ENCODE measurements around the gene PTPRO. TPM values are rescaled to one million over a fixed set of nuclear protein-coding genes. Genes with fewer than 3 reads are reported as not detected.

The PTPRO gene
- polyA plus RNA-seq, 1 of the 3 experiments (the other 2 are of a cell fraction) = 1.4 TPM

DNA sequence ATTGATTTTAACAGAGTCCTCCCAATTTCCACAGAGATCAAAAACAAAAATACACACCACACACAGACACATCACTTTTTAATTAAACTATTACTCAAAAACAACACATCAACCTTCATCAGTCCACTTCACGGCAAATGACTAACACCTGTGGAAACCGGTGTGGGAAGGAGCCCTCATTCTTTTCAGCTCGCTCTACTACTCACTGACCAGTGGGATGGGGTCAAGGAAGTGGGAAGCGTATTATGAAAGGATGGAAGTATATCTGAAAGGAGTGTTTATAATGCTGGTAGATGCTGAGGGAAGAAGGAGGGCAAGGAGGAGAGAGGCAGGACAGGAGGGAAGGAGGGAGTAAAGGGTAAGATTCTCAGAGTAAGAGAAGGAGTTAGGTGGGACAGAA lies 310.4 kb downstream of the PTPRO start:
- Histone ChIP-seq H2AFZ (ENCODE audit: low read depth) (no peak overlapping the region), H3K79me2 (ENCODE audit: insufficient read depth) (no peaks in the 10 kb centered on the region), H3K27me3 (ENCODE audit: insufficient read depth) (no peaks in the 10 kb centered on the region), H3K9ac (no peak overlapping the region), H3F3A (replicated peaks; ENCODE audit: insufficient read depth) (peaks cover 72% of the 10 kb centered on the region), H4K20me1 (ENCODE audit: insufficient read depth) (no peaks in the 10 kb centered on the region), H3K4me1 (ENCODE audit: control insufficient read depth in 1 of 2, insufficient read depth in 2 of 2, low read depth in 1 of 2, low read length in 1 of 2) (peaks cover 7 to 65% of the 10 kb centered on the region in 2 experiments), H3K27ac (ENCODE audit: low read depth in 2 of 2, low read length in 1 of 2) (peak overlapping the region in 1 of 2 experiments; percentile 100; a peak in 2 of 4 replicates), H3K36me3 (replicated peaks in 1 of 2; ENCODE audit: control insufficient read depth in 1 of 2, insufficient read depth in 2 of 2, low read length in 1 of 2) (no peaks in the 10 kb centered on the region), H3K4me3 (ENCODE audit: low read depth in 2 of 2, low read length in 1 of 2) (no peak overlapping the region), H3K9me2 (no peaks in the 10 kb centered on the region), H3K4me2 (no peak overlapping the region), H3K9me3 (no peaks in the 10 kb centered on the region)
- 86% methylated on average over 4 of the region's 4 CpGs for WGBS (ENCODE audit: low lambda C conversion rate)
- CTCF ChIA-PET = no interaction called here
- POLR2A ChIA-PET = no interaction called here
- TF ChIP-seq, protein P1, sequence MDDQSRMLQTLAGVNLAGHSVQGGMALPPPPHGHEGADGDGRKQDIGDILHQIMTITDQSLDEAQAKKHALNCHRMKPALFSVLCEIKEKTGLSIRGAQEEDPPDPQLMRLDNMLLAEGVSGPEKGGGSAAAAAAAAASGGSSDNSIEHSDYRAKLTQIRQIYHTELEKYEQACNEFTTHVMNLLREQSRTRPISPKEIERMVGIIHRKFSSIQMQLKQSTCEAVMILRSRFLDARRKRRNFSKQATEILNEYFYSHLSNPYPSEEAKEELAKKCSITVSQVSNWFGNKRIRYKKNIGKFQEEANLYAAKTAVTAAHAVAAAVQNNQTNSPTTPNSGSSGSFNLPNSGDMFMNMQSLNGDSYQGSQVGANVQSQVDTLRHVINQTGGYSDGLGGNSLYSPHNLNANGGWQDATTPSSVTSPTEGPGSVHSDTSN (IDR thresholded peaks at IDR 0.05) = no peak
- TF ChIP-seq NFIC (IDR thresholded peaks at IDR 0.05; ENCODE audit: borderline replicate concordance) = no peak
- no peak for TF ChIP-seq GATA2 (CRISPR knock-in tag; IDR thresholded peaks at IDR 0.05)
- TF ChIP-seq, protein P2, sequence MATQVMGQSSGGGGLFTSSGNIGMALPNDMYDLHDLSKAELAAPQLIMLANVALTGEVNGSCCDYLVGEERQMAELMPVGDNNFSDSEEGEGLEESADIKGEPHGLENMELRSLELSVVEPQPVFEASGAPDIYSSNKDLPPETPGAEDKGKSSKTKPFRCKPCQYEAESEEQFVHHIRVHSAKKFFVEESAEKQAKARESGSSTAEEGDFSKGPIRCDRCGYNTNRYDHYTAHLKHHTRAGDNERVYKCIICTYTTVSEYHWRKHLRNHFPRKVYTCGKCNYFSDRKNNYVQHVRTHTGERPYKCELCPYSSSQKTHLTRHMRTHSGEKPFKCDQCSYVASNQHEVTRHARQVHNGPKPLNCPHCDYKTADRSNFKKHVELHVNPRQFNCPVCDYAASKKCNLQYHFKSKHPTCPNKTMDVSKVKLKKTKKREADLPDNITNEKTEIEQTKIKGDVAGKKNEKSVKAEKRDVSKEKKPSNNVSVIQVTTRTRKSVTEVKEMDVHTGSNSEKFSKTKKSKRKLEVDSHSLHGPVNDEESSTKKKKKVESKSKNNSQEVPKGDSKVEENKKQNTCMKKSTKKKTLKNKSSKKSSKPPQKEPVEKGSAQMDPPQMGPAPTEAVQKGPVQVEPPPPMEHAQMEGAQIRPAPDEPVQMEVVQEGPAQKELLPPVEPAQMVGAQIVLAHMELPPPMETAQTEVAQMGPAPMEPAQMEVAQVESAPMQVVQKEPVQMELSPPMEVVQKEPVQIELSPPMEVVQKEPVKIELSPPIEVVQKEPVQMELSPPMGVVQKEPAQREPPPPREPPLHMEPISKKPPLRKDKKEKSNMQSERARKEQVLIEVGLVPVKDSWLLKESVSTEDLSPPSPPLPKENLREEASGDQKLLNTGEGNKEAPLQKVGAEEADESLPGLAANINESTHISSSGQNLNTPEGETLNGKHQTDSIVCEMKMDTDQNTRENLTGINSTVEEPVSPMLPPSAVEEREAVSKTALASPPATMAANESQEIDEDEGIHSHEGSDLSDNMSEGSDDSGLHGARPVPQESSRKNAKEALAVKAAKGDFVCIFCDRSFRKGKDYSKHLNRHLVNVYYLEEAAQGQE (IDR thresholded peaks at IDR 0.05; ENCODE audit: low read depth, low read length) = no peak
- no peak for TF ChIP-seq TCF12 (IDR thresholded peaks at IDR 0.05)
- TF ChIP-seq RFX5 (IDR thresholded peaks at IDR 0.05; ENCODE audit: low read length) = no peak
- no peak for TF ChIP-seq MEF2A (IDR thresholded peaks at IDR 0.05; ENCODE audit: borderline replicate concordance, low read depth)
- no peak for TF ChIP-seq TAF1 (IDR thresholded peaks at IDR 0.05; ENCODE audit: borderline replicate concordance, low read depth, low read length)
- TF ChIP-seq, protein P3, sequence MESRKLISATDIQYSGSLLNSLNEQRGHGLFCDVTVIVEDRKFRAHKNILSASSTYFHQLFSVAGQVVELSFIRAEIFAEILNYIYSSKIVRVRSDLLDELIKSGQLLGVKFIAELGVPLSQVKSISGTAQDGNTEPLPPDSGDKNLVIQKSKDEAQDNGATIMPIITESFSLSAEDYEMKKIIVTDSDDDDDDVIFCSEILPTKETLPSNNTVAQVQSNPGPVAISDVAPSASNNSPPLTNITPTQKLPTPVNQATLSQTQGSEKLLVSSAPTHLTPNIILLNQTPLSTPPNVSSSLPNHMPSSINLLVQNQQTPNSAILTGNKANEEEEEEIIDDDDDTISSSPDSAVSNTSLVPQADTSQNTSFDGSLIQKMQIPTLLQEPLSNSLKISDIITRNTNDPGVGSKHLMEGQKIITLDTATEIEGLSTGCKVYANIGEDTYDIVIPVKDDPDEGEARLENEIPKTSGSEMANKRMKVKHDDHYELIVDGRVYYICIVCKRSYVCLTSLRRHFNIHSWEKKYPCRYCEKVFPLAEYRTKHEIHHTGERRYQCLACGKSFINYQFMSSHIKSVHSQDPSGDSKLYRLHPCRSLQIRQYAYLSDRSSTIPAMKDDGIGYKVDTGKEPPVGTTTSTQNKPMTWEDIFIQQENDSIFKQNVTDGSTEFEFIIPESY (IDR thresholded peaks at IDR 0.05; ENCODE audit: borderline replicate concordance, low read depth) = no peak
- TF ChIP-seq, protein P4, sequence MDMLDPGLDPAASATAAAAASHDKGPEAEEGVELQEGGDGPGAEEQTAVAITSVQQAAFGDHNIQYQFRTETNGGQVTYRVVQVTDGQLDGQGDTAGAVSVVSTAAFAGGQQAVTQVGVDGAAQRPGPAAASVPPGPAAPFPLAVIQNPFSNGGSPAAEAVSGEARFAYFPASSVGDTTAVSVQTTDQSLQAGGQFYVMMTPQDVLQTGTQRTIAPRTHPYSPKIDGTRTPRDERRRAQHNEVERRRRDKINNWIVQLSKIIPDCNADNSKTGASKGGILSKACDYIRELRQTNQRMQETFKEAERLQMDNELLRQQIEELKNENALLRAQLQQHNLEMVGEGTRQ (IDR thresholded peaks at IDR 0.05; ENCODE audit: borderline replicate concordance, low read depth, low read length) = no peak
- TF ChIP-seq EZH2phosphoT487 (IDR thresholded peaks at IDR 0.05; ENCODE audit: borderline replicate concordance, low read depth) = no peak
- TF ChIP-seq SIN3A (IDR thresholded peaks at IDR 0.05; ENCODE audit: borderline replicate concordance, low read depth, low read length) = no peak
- no peak for DNase-seq

Measured in SK-N-SH (cell line).